Ovary (tissue), 9 donors: ENCODE measurements around the gene MPP4. TPM values are rescaled to one million over a fixed set of nuclear protein-coding genes. Genes with fewer than 3 reads are reported as not detected.

Experiments
- DNase-seq, 5 donors: peaks; one replicate each; pipeline ENCODE4 v3.0.0-alpha.2; 2019 to 2020
- H3K27ac ChIP-seq, 2 donors: fragments of 200-600 bp; one replicate each; pipeline versions ENCODE4 v1.5.1 to v1.8.0; 2019 to 2022
- H3K27me3 ChIP-seq: fragments of 200-600 bp; one replicate; pipeline ENCODE4 v1.8.0; 2022
- H3K36me3 ChIP-seq: fragments of 200-600 bp; sonication (generic); one replicate; pipeline ENCODE4 v1.5.1; 2019
- H3K4me1 ChIP-seq: one replicate; pipeline ENCODE4 v1.8.1; 2013; ENCODE audit warnings: mild to moderate bottlenecking, moderate library complexity; ENCODE audit not compliant: insufficient read depth
- H3K4me3 ChIP-seq: fragments of 200-600 bp; sonication (generic); one replicate; pipeline ENCODE4 v1.5.1; 2017
- H3K9me3 ChIP-seq, 2 donors: fragments of 200-600 bp in 1 of 2; sonication (generic) in 1 of 2; one replicate each; pipeline versions ENCODE4 v1.5.1 to v1.8.1; 2013 to 2019; ENCODE audit warnings: mild to moderate bottlenecking in 1 of 2, moderate library complexity in 1 of 2
- EP300 ChIP-seq: sonication (generic); formaldehyde crosslinking; IDR thresholded peaks from one replicate; pipeline ENCODE4 v1.6.1; 2017; ENCODE audit warnings: antibody characterized with exemption
- POLR2A ChIP-seq: fragments of 450-650 bp; IDR thresholded peaks from one replicate; pipeline ENCODE4 v1.6.1; 2017; ENCODE audit warnings: antibody characterized with exemption, mild to moderate bottlenecking, moderate library complexity
- WGBS, 3 donors: extraction: QIAGEN DNeasy Blood & Tissue Kit in 1 of 3; methylation state at CpG; one replicate each; pipeline versions ENCODE4 v1.1.5 to v1.1.7; 2013 to 2017; 5-methylcytosine and 5-hydroxymethylcytosine counted together
- intact Hi-C, 4 donors: fragments of 100-400 bp; cut with DNase I; formaldehyde crosslinking; loops; one replicate each; pipeline versions ENCODE4 v1.11.0 to v1.15.1; 2022 to 2023
- polyA plus RNA-seq, 2 donors: library from polyadenylated mRNA; stranded (reverse); fragments of 200-250 nt in 1 of 2; fragments of 350-450 nt in 1 of 2; fragmentation: Illumina TruSeq in 1 of 2; extraction: RNeasy Lipid Tissue Mini Kit (QIAGEN cat#74804) in 1 of 2; gene quantifications; one replicate each; pipeline ENCODE4 v1.2.3, GENCODE V29; 2013 to 2014
- total RNA-seq, 7 donors: library from RNA; depleted of rRNA in 2 of 7; stranded (reverse); fragments of >200 nt in 2 of 7; fragmentation: NEBNext Ultra II Directional in 3 of 7; extraction: Animal tissue kit (Norgen Biotek cat#: 25700) in 3 of 7; gene quantifications; one replicate each; pipeline versions ENCODE4 v1.1.0 to v1.2.4, GENCODE V29; 2016 to 2023
- TF ChIP-seq, protein P1 (sequence below), 3 donors: fragments of 450-650 bp in 2 of 3; fragments of 200-600 bp in 1 of 3; IDR thresholded peaks; one replicate each; pipeline versions ENCODE4 v1.5.1 to v1.8.0; 2016 to 2022; ENCODE audit warnings: antibody characterized with exemption in 3 of 3, mild to moderate bottlenecking in 1 of 3
- donor health status: DM: no; HTN: no; CAD: no; lungs with moderate emphysema.
- donor health status: DM: no; HTN: no; CAD: no.
- donor health status: Bipolar disorder and iron deficiency.
- donor health status: DM: yes; HTN: yes; CAD: no.
- donor health status: DM: no; HTN: no; CAD: no.
- donor health status: DM: yes; HTN: yes; CAD: no.

The MPP4 gene
- total and polyA plus RNA-seq, 9 donors, result 0.04 to 0.36 (median 0.23) TPM; not detected in 5

- H3K4me3 ChIP-seq, result no peak overlapping the region
- TF ChIP-seq, protein P1, sequence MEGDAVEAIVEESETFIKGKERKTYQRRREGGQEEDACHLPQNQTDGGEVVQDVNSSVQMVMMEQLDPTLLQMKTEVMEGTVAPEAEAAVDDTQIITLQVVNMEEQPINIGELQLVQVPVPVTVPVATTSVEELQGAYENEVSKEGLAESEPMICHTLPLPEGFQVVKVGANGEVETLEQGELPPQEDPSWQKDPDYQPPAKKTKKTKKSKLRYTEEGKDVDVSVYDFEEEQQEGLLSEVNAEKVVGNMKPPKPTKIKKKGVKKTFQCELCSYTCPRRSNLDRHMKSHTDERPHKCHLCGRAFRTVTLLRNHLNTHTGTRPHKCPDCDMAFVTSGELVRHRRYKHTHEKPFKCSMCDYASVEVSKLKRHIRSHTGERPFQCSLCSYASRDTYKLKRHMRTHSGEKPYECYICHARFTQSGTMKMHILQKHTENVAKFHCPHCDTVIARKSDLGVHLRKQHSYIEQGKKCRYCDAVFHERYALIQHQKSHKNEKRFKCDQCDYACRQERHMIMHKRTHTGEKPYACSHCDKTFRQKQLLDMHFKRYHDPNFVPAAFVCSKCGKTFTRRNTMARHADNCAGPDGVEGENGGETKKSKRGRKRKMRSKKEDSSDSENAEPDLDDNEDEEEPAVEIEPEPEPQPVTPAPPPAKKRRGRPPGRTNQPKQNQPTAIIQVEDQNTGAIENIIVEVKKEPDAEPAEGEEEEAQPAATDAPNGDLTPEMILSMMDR (IDR thresholded peaks at IDR 0.05), result no peak
- TF ChIP-seq EP300, result no peak
- TF ChIP-seq POLR2A, result no peak
- no peak for DNase-seq
- intact Hi-C loops, result no loop called here
- H3K27ac ChIP-seq, result no peak overlapping the region
- H3K36me3 ChIP-seq, result no peaks in the 10 kb centered on the region
- no peaks in the 10 kb centered on the region for H3K4me1 ChIP-seq
- H3K27me3 ChIP-seq, result no peaks in the 10 kb centered on the region
- 76 to 82% (median 79%) methylated on average over 2 of the region's 2 CpGs for whole genome bisulfite sequencing, 3 donors
- H3K9me3 ChIP-seq, result no peaks in the 10 kb centered on the region
These were observed 67.9 kb downstream of the MPP4 start for GRCh38 chr2:201630577-201630976.

DNA sequence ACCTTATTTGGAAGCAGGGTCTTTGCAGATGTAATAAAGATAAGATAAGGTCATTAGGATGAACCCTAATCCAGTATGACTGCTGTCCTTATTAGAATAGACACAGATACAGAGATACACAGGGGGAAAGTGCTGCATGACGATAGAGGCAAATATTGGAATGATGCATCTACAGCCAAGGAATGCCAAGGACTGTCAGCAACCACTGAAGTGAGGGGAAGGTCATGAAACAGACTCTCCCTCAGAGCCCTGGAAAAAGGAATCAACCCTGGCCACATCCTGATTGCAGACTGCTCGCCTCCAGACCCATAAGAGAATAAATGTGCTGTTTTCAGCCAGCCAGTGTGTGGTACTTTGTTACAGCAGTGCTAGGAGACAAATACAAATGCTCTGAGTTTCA lies 69.9 kb downstream of the MPP4 start:
- Histone ChIP-seq H3K36me3 (no peaks in the 10 kb centered on the region), H3K4me3 (no peak overlapping the region), H3K9me3 (no peaks in the 10 kb centered on the region), H3K27me3 (no peaks in the 10 kb centered on the region), H3K4me1 (no peaks in the 10 kb centered on the region), H3K27ac (no peak overlapping the region)
- no peak for DNase-seq
- WGBS, 3 donors, result 71 to 78% (median 73%) methylated on average over 2 of the region's 2 CpGs
- TF ChIP-seq, protein P1 (IDR thresholded peaks at IDR 0.05), result no peak
- TF ChIP-seq POLR2A (no peak), EP300 (no peak)
- intact Hi-C loops, result loop anchor here in 1 of 4 donors (10.0 kb wide), 1 partner anchor 394 kb away; no protein-coding TSS in a partner anchor

GRCh38 chr2:201622306-201622970 lies 76.0 kb downstream of the MPP4 start:
- Histone ChIP-seq H3K36me3 (no peaks in the 10 kb centered on the region), H3K4me1 (no peaks in the 10 kb centered on the region), H3K9me3 (no peaks in the 10 kb centered on the region), H3K27ac (no peak overlapping the region), H3K27me3 (no peaks in the 10 kb centered on the region), H3K4me3 (no peak overlapping the region)
- DNase-seq, result no peak
- WGBS, 3 donors, result 55 to 67% (median 58%) methylated on average over 5 of the region's 5 CpGs
- intact Hi-C loops, result loop anchor here in 1 of 4 donors (10.0 kb wide), 1 partner anchor 388 kb away; no protein-coding TSS in a partner anchor
- TF ChIP-seq POLR2A (no peak), EP300 (no peak)
- TF ChIP-seq, protein P1 (IDR thresholded peaks at IDR 0.05), result no peak

- no peaks in the 10 kb centered on the region for H3K9me3 ChIP-seq
These were observed 77.0 kb downstream of the MPP4 start for GRCh38 chr2:201621293-201621999.

More at GRCh38 chr2:201621293-201621999, 77.0 kb downstream of the MPP4 start:
- intact Hi-C loops, result loop anchor here in 1 of 4 donors (10.0 kb wide), 1 partner anchor 387 kb away; no protein-coding TSS in a partner anchor
- no peaks in the 10 kb centered on the region for H3K27me3 ChIP-seq
- TF ChIP-seq POLR2A, result no peak
- TF ChIP-seq, protein P1 (IDR thresholded peaks at IDR 0.05), result no peak
- no peak for TF ChIP-seq EP300
- no peaks in the 10 kb centered on the region for H3K36me3 ChIP-seq
- no peak overlapping the region for H3K4me3 ChIP-seq
- H3K27ac ChIP-seq, result no peak overlapping the region
- no peaks in the 10 kb centered on the region for H3K4me1 ChIP-seq
- 89 to 94% (median 92%) methylated on average over 4 of the region's 4 CpGs for WGBS, 3 donors
- DNase-seq, result no peak
